ES-I3 (cell line): Measurements from ENCODE around the gene CD1B.
"Not testable (repeated sequence)": the region's sequence is repeated elsewhere in the genome, so short reads cannot be mapped to it uniquely, and the experiment has no call there.

ENCODE experiments used
- H3K36me3 ChIP-seq: 2 replicates; pipeline ENCODE4 v1.6.1; 2013; ENCODE audit warnings: mild to moderate bottlenecking, low read length, control low read depth, moderate library complexity; ENCODE audit not compliant: insufficient read depth
- H3K4me1 ChIP-seq: 2 replicates; pipeline ENCODE4 v1.6.1; 2013; ENCODE audit warnings: mild to moderate bottlenecking, control low read depth, low read length; ENCODE audit not compliant: insufficient read depth
- H3K9ac ChIP-seq: 2 replicates; pipeline ENCODE4 v1.6.1; 2013; ENCODE audit warnings: low read depth, mild to moderate bottlenecking, low read length, moderate library complexity
- H3K9me3 ChIP-seq: 2 replicates; pipeline ENCODE4 v1.6.1; 2013; ENCODE audit warnings: mild to moderate bottlenecking, low read length, moderate library complexity; ENCODE audit not compliant: control insufficient read depth, insufficient read depth

CD1B gene

GRCh38 chr1:158331481-158332150 lies at the start of gene CD1B:
CD1B (minus strand) TSS chr1:158331531; CDS start chr1:158331423, 108 bp downstream.
- Histone ChIP-seq H3K4me1 (no peaks in the 10 kb centered on the region), H3K9ac (no peak within 1 kb of the TSS), H3K36me3 (no peaks in the 10 kb centered on the region), H3K9me3 (no peaks in the 10 kb centered on the region)

GRCh38 chr1:158374860-158375259 lies 43.5 kb upstream of the CD1B start:
- Histone ChIP-seq H3K4me1 (no peaks in the 10 kb centered on the region), H3K36me3 (no peaks in the 10 kb centered on the region), H3K9ac (no peak overlapping the region), H3K9me3 (no peaks in the 10 kb centered on the region)

- not testable (repeated sequence) for H3K9ac ChIP-seq, H3K9me3 ChIP-seq, H3K36me3 ChIP-seq, H3K4me1 ChIP-seq
These were observed 42.8 kb upstream of the CD1B start for GRCh38 chr1:158374101-158374500.

GRCh38 chr1:158371188-158371953 lies 40.0 kb upstream of the CD1B start:
- H3K9ac ChIP-seq, result no peak overlapping the region
- H3K36me3 ChIP-seq, result no peaks in the 10 kb centered on the region
- H3K9me3 ChIP-seq, result no peaks in the 10 kb centered on the region
- H3K4me1 ChIP-seq, result no peaks in the 10 kb centered on the region

GRCh38 chr1:158366783-158367182 lies 35.5 kb upstream of the CD1B start:
- Histone ChIP-seq H3K9me3 (no peaks in the 10 kb centered on the region), H3K9ac (no peak overlapping the region), H3K4me1 (no peaks in the 10 kb centered on the region)

GRCh38 chr1:158362941-158363340 lies 31.6 kb upstream of the CD1B start:
- no peaks in the 10 kb centered on the region for H3K9me3 ChIP-seq
- H3K9ac ChIP-seq, result no peak overlapping the region
- H3K36me3 ChIP-seq, result no peaks in the 10 kb centered on the region
- H3K4me1 ChIP-seq, result no peaks in the 10 kb centered on the region

More at GRCh38 chr1:158366783-158367182, 35.5 kb upstream of the CD1B start:
- H3K36me3 ChIP-seq, result no peaks in the 10 kb centered on the region

- no peaks in the 10 kb centered on the region for H3K9me3 ChIP-seq
- H3K36me3 ChIP-seq, result no peaks in the 10 kb centered on the region
- no peaks in the 10 kb centered on the region for H3K4me1 ChIP-seq
- H3K9ac ChIP-seq, result no peak overlapping the region
These were observed 31.2 kb upstream of the CD1B start for GRCh38 chr1:158362482-158362881.

GRCh38 chr1:158357441-158357840 lies 26.1 kb upstream of the CD1B start:
- Histone ChIP-seq H3K9me3 (no peaks in the 10 kb centered on the region), H3K4me1 (peaks cover 3% of the 10 kb centered on the region; the same call in 1 of the 2 replicates), H3K9ac (no peak overlapping the region), H3K36me3 (no peaks in the 10 kb centered on the region)

- no peaks in the 10 kb centered on the region for H3K9me3 ChIP-seq
- no peaks in the 10 kb centered on the region for H3K36me3 ChIP-seq
- H3K9ac ChIP-seq, result no peak overlapping the region
- peaks cover 3% of the 10 kb centered on the region; the same call in 1 of the 2 replicates for H3K4me1 ChIP-seq
These were observed 25.3 kb upstream of the CD1B start for GRCh38 chr1:158356616-158357015.

GRCh38 chr1:158355773-158356285 lies 24.5 kb upstream of the CD1B start:
- H3K36me3 ChIP-seq, result no peaks in the 10 kb centered on the region
- peaks cover 3% of the 10 kb centered on the region; the same call in 1 of the 2 replicates for H3K4me1 ChIP-seq
- no peaks in the 10 kb centered on the region for H3K9me3 ChIP-seq
- no peak overlapping the region for H3K9ac ChIP-seq

GRCh38 chr1:158354255-158354654 lies 22.9 kb upstream of the CD1B start:
- H3K9ac ChIP-seq, result no peak overlapping the region
- H3K4me1 ChIP-seq, result peaks cover 3% of the 10 kb centered on the region; the same call in 1 of the 2 replicates
- no peaks in the 10 kb centered on the region for H3K9me3 ChIP-seq
- H3K36me3 ChIP-seq, result no peaks in the 10 kb centered on the region

GRCh38 chr1:158353303-158354075 lies 22.2 kb upstream of the CD1B start, which contains the start of gene CD1E:
CD1E (plus strand) TSS chr1:158353894; CDS start chr1:158353989, 95 bp downstream.
- H3K9ac ChIP-seq, result no peak within 1 kb of the TSS

GRCh38 chr1:158348946-158349345 lies 17.6 kb upstream of the CD1B start:
- not testable (repeated sequence) for H3K4me1 ChIP-seq, H3K9me3 ChIP-seq, H3K36me3 ChIP-seq, H3K9ac ChIP-seq

More at GRCh38 chr1:158353303-158354075, 22.2 kb upstream of the CD1B start, which contains the start of gene CD1E:
- Histone ChIP-seq H3K4me1 (peaks cover 3% of the 10 kb centered on the region; the same call in 1 of the 2 replicates), H3K9me3 (no peaks in the 10 kb centered on the region), H3K36me3 (no peaks in the 10 kb centered on the region)

GRCh38 chr1:158336413-158336812 lies 5.1 kb upstream of the CD1B start:
- H3K9ac ChIP-seq, H3K36me3 ChIP-seq, H3K9me3 ChIP-seq, H3K4me1 ChIP-seq: not testable (repeated sequence)
